Fibroblast of lung (primary cell): Measurements from ENCODE around the gene CCDC6. TPM values are rescaled to one million over a fixed set of nuclear protein-coding genes. Genes with fewer than 3 reads are reported as not detected.

ENCODE experiments used
- DNase-seq, 2 donors: peaks; one replicate each; pipeline versions ENCODE4 v3.0.0 to v3.0.0-alpha.2; 2010; ENCODE audit warnings: low read depth in 2 of 2
- H2AFZ ChIP-seq: 2 replicates; pipeline ENCODE4 v1.5.1; 2012; ENCODE audit warnings: low read length, control low read depth, inconsistent platforms
- H3K27ac ChIP-seq: 2 replicates; pipeline ENCODE4 v1.5.1; 2011; ENCODE audit warnings: low read length, control low read depth; ENCODE audit not compliant: insufficient read depth
- H3K27me3 ChIP-seq: 2 replicates; pipeline ENCODE4 v1.5.1; 2011; ENCODE audit warnings: mild to moderate bottlenecking, low read length; ENCODE audit not compliant: control insufficient read depth, insufficient read depth
- H3K36me3 ChIP-seq: 2 replicates; pipeline ENCODE4 v1.5.1; 2011; ENCODE audit warnings: low read length; ENCODE audit not compliant: control insufficient read depth, insufficient read depth
- H3K4me1 ChIP-seq: 2 replicates; pipeline ENCODE4 v1.5.1; 2011; ENCODE audit warnings: low read length; ENCODE audit not compliant: control insufficient read depth, insufficient read depth; ENCODE audit errors: extremely low read depth
- H3K4me2 ChIP-seq: 2 replicates; pipeline ENCODE4 v1.5.1; 2011; ENCODE audit warnings: low read length, control low read depth; ENCODE audit not compliant: insufficient read depth; ENCODE audit errors: extremely low read depth
- H3K4me3 ChIP-seq, 4 experiments: fragments of 200-600 bp in 1 of 4; sonication (generic) in 1 of 4; replicated peaks in 1 of 4; 2 replicates each; pipeline ENCODE4 v1.5.1; 2011 to 2016; ENCODE audit warnings: low read length in 4 of 4, low read depth in 3 of 4, mild to moderate bottlenecking in 3 of 4, control low read depth in 2 of 4, inconsistent platforms in 1 of 4, mixed read lengths in 1 of 4; ENCODE audit not compliant: insufficient read depth in 1 of 4; ENCODE audit errors: control extremely low read depth in 1 of 4
- H3K79me2 ChIP-seq: 2 replicates; pipeline ENCODE4 v1.5.1; 2012; ENCODE audit warnings: mild to moderate bottlenecking, low read length, inconsistent platforms; ENCODE audit not compliant: control insufficient read depth, insufficient read depth
- H3K9ac ChIP-seq: 2 replicates; pipeline ENCODE4 v1.5.1; 2011; ENCODE audit warnings: mild to moderate bottlenecking, low read length, control low read depth; ENCODE audit not compliant: insufficient read depth
- H3K9me3 ChIP-seq: 2 replicates; pipeline ENCODE4 v1.5.1; 2012; ENCODE audit warnings: low read depth, low read length; ENCODE audit not compliant: control insufficient read depth, insufficient read depth
- H4K20me1 ChIP-seq: 2 replicates; pipeline ENCODE4 v1.5.1; 2011; ENCODE audit warnings: low read length; ENCODE audit not compliant: control insufficient read depth, insufficient read depth; ENCODE audit errors: extremely low read depth
- EZH2 ChIP-seq: IDR thresholded peaks from 2 replicates; pipeline ENCODE4 v1.5.1; 2012; ENCODE audit warnings: low read length, control low read depth, mild to moderate bottlenecking; ENCODE audit errors: missing control alignments
- polyA plus RNA-seq, 2 donors: library from polyadenylated mRNA; depleted of rRNA in 1 of 2; stranded (reverse) in 1 of 2; unstranded in 1 of 2; fragments of >200 nt; gene quantifications; 2 replicates each; pipeline ENCODE4 v1.2.1, GENCODE V29; 2011 to 2012; ENCODE audit warnings: missing spikeins in 1 of 2
- total RNA-seq: library from RNA; depleted of rRNA; stranded (reverse); fragments of >200 nt; gene quantifications from 2 replicates; pipeline ENCODE4 v1.2.1, GENCODE V29; 2014
- TF ChIP-seq, protein P1 (sequence below), 2 donors: IDR thresholded peaks in 1 of 2; conservative IDR thresholded peaks in 1 of 2; 1 replicate in 1 of 2; 2 replicates in 1 of 2; pipeline ENCODE4 v1.5.1; 2011 to 2012; ENCODE audit warnings: low read length in 2 of 2, control low read depth in 1 of 2, inconsistent platforms in 1 of 2, low read depth in 1 of 2, mild to moderate bottlenecking in 1 of 2

CCDC6 gene
- total and polyA plus RNA-seq, 2 donors (not counting 1 experiment from before 2014, with no cell fraction given) = 35.5 to 51.2 TPM

DNA sequence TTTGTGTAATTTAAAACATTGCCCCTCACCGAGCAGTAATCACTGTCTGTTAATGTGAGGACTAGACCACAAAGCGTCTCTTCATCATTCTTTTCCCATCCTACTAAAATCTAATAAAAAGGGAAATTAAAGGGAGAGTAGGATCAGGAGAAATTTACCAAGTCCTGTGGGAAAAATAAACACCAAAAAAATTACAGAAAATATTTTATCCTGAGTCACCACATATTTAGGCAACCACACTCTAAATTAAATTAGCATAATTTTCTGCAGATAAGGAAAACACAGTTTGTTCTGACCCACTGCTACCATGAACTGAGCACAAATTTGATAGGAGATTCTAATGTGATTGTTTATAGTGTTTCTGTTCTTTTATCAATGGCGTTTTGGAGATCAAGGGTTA lies 49.3 kb downstream of the CCDC6 start:
- Histone ChIP-seq H3K4me3 (no peak overlapping the region), H3K27me3 (no peaks in the 10 kb centered on the region), H4K20me1 (no peaks in the 10 kb centered on the region), H3K4me2 (no peak overlapping the region), H3K36me3 (no peaks in the 10 kb centered on the region), H3K9me3 (no peaks in the 10 kb centered on the region), H3K4me1 (peaks cover 2% of the 10 kb centered on the region), H3K27ac (no peak overlapping the region), H2AFZ (no peak overlapping the region), H3K79me2 (peaks cover 2% of the 10 kb centered on the region), H3K9ac (no peak overlapping the region)
- TF ChIP-seq EZH2 = no peak
- TF ChIP-seq, protein P1, sequence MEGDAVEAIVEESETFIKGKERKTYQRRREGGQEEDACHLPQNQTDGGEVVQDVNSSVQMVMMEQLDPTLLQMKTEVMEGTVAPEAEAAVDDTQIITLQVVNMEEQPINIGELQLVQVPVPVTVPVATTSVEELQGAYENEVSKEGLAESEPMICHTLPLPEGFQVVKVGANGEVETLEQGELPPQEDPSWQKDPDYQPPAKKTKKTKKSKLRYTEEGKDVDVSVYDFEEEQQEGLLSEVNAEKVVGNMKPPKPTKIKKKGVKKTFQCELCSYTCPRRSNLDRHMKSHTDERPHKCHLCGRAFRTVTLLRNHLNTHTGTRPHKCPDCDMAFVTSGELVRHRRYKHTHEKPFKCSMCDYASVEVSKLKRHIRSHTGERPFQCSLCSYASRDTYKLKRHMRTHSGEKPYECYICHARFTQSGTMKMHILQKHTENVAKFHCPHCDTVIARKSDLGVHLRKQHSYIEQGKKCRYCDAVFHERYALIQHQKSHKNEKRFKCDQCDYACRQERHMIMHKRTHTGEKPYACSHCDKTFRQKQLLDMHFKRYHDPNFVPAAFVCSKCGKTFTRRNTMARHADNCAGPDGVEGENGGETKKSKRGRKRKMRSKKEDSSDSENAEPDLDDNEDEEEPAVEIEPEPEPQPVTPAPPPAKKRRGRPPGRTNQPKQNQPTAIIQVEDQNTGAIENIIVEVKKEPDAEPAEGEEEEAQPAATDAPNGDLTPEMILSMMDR (conservative IDR thresholded peaks at IDR 0.05 in 1 of 2, IDR thresholded peaks at IDR 0.05 in 1 of 2; ENCODE audit: low read depth in 1 of 2, low read length in 2 of 2) = no peak
- DNase-seq = peak in 1 of 2 donors; percentile 44

DNA sequence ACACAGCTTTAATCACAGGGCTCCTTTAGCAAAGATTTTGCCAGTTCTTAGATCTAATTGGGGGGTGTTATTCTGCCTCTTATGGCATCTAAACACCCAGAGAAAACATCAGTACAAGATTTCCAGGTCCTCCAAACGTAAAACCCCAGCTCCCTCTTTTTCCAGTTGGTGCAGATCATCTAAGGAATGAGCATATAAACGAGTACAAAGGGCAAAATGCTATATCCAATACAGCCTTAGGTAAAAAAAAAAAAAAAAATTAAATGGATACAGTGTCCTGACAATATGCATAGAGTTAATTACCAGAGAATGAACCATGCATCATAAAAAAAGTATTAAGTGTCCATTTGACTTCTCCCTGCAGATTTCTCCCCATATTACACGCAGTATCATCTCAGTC lies 50.3 kb downstream of the CCDC6 start:
- Histone ChIP-seq H3K36me3 (no peaks in the 10 kb centered on the region), H3K4me3 (no peak overlapping the region), H3K27me3 (no peaks in the 10 kb centered on the region), H3K27ac (no peak overlapping the region), H3K9me3 (no peaks in the 10 kb centered on the region), H2AFZ (no peak overlapping the region), H3K9ac (no peak overlapping the region), H3K79me2 (peaks cover 2% of the 10 kb centered on the region), H4K20me1 (no peaks in the 10 kb centered on the region), H3K4me1 (peaks cover 2% of the 10 kb centered on the region), H3K4me2 (no peak overlapping the region)
- TF ChIP-seq, protein P1 (conservative IDR thresholded peaks at IDR 0.05 in 1 of 2, IDR thresholded peaks at IDR 0.05 in 1 of 2; ENCODE audit: low read depth in 1 of 2, low read length in 2 of 2) = no peak
- no peak for TF ChIP-seq EZH2
- no peak for DNase-seq

DNA sequence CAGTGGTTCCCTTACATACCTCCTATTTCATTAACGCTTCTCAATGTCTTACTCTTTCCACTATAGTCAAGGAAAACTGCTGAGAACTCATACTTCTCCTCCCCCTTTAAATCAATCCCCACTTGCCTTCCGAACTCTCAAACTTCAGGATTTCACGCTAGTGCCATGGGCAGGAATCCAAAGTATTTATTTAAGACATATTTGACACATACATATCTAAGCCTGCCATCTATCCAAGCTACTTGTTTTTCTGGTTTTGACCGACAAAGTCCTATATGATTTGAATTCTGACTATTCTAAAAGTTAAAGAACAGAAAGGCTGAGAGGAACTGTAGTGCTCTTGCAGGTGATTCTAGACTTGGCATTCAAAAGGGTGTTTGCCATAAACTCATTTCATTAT lies 51.8 kb downstream of the CCDC6 start:
- Histone ChIP-seq H3K9ac (no peak overlapping the region), H3K36me3 (no peaks in the 10 kb centered on the region), H3K9me3 (no peaks in the 10 kb centered on the region), H3K4me2 (no peak overlapping the region), H3K27ac (no peak overlapping the region), H3K4me1 (peaks cover 2% of the 10 kb centered on the region), H3K27me3 (no peaks in the 10 kb centered on the region), H2AFZ (no peak overlapping the region), H3K79me2 (no peaks in the 10 kb centered on the region), H4K20me1 (no peaks in the 10 kb centered on the region), H3K4me3 (no peak overlapping the region)
- TF ChIP-seq, protein P1 (conservative IDR thresholded peaks at IDR 0.05 in 1 of 2, IDR thresholded peaks at IDR 0.05 in 1 of 2; ENCODE audit: low read depth in 1 of 2, low read length in 2 of 2) = no peak
- TF ChIP-seq EZH2 = no peak
- DNase-seq = no peak
